ENCODE results near the gene PIGP. TPM values are rescaled to one million over a fixed set of nuclear protein-coding genes. Genes with fewer than 3 reads are reported as not detected.
"Not testable (repeated sequence)": the region's sequence is repeated elsewhere in the genome, so short reads cannot be mapped to it uniquely, and the experiment has no call there.

Gene PIGP
- total RNA-seq, 3 donors from 2014 or later (not counting 1 experiment from before 2014, with no cell fraction given), result 6.5 to 10.4 (median 8.5) TPM

- no peak overlapping the region for H3K4me3 Mint-ChIP-seq
- no peak overlapping the region for H3K4me3 ChIP-seq (ENCODE audit: low read length)
- no peak overlapping the region for H3K27ac Mint-ChIP-seq
- no peaks in the 10 kb centered on the region for H3K27me3 ChIP-seq (ENCODE audit: control insufficient read depth, insufficient read depth, low read length)
- H3K36me3 Mint-ChIP-seq, result no peaks in the 10 kb centered on the region
- no peak for DNase-seq
- no peak overlapping the region for H3K27ac ChIP-seq (ENCODE audit: low read length)
- intact Hi-C loops (cut with micrococcal nuclease), result no loop called here
- H3K36me3 ChIP-seq (ENCODE audit: control insufficient read depth, insufficient read depth, low read length), result no peaks in the 10 kb centered on the region
- peaks cover 7% of the 10 kb centered on the region in 2 donors for H3K27me3 Mint-ChIP-seq (ENCODE audit: low read depth in 2 of 2)
- no peaks in the 10 kb centered on the region for H3K4me1 ChIP-seq (ENCODE audit: control insufficient read depth, insufficient read depth, low read length)
- no peaks in the 10 kb centered on the region for H3K4me1 Mint-ChIP-seq
- no peaks in the 10 kb centered on the region for H3K9me3 ChIP-seq (ENCODE audit: control insufficient read depth, insufficient read depth, low read length)
- ATAC-seq, result no peak
- TF ChIP-seq CTCF (IDR thresholded peaks at IDR 0.05), result no peak
- 83% methylated on average over 1 of the region's 2 CpGs for WGBS (ENCODE audit: insufficient coverage)
- no peaks in the 10 kb centered on the region for H3K9me3 Mint-ChIP-seq
These were observed 17.5 kb downstream of the PIGP start for GRCh38 chr21:37055271-37055855.

- H3K27ac ChIP-seq (ENCODE audit: low read length); intact Hi-C loops (cut with micrococcal nuclease); H3K36me3 Mint-ChIP-seq; H3K36me3 ChIP-seq (ENCODE audit: control insufficient read depth, insufficient read depth, low read length); H3K4me1 Mint-ChIP-seq; ATAC-seq; H3K27me3 ChIP-seq (ENCODE audit: control insufficient read depth, insufficient read depth, low read length); H3K27me3 Mint-ChIP-seq (ENCODE audit: low read depth in 2 of 2); H3K4me3 ChIP-seq (ENCODE audit: low read length); H3K4me3 Mint-ChIP-seq; H3K4me1 ChIP-seq (ENCODE audit: control insufficient read depth, insufficient read depth, low read length); H3K9me3 Mint-ChIP-seq; H3K27ac Mint-ChIP-seq; DNase-seq; H3K9me3 ChIP-seq (ENCODE audit: control insufficient read depth, insufficient read depth, low read length): not testable (repeated sequence)
- 100% methylated on average over 2 of the region's 3 CpGs for WGBS (ENCODE audit: insufficient coverage)
These were observed 23.1 kb downstream of the PIGP start for GRCh38 chr21:37049741-37050140.

GRCh38 chr21:37047079-37047478, 25.8 kb downstream of the PIGP start:
- H3K4me1 Mint-ChIP-seq, result peaks cover 12 to 14% of the 10 kb centered on the region in 2 donors
- intact Hi-C loops (cut with micrococcal nuclease), result no loop called here
- no peaks in the 10 kb centered on the region for H3K36me3 ChIP-seq (ENCODE audit: control insufficient read depth, insufficient read depth, low read length)

GRCh38 chr21:37045556-37045955, 27.3 kb downstream of the PIGP start:
- DNase-seq, result no peak

More at GRCh38 chr21:37047079-37047478, 25.8 kb downstream of the PIGP start:
- peaks cover 10% of the 10 kb centered on the region for H3K4me1 ChIP-seq (ENCODE audit: control insufficient read depth, insufficient read depth, low read length)
- Mint-ChIP-seq H3K36me3 (no peaks in the 10 kb centered on the region), H3K9me3 (no peaks in the 10 kb centered on the region), H3K27me3 (ENCODE audit: low read depth in 2 of 2) (peaks cover 0 to 9% of the 10 kb centered on the region in 2 donors), H3K4me3 (no peak overlapping the region), H3K27ac (no peak overlapping the region)
- H3K27me3 ChIP-seq (ENCODE audit: control insufficient read depth, insufficient read depth, low read length), result no peaks in the 10 kb centered on the region
- H3K27ac ChIP-seq (ENCODE audit: low read length), result no peak overlapping the region
- no peaks in the 10 kb centered on the region for H3K9me3 ChIP-seq (ENCODE audit: control insufficient read depth, insufficient read depth, low read length)
- 93% methylated on average over 4 of the region's 4 CpGs for WGBS (ENCODE audit: insufficient coverage)
- no peak overlapping the region for H3K4me3 ChIP-seq (ENCODE audit: low read length)
- DNase-seq, result no peak
- no peak for ATAC-seq
- no peak for TF ChIP-seq CTCF (IDR thresholded peaks at IDR 0.05)

More at GRCh38 chr21:37045556-37045955, 27.3 kb downstream of the PIGP start:
- Mint-ChIP-seq H3K36me3 (no peaks in the 10 kb centered on the region), H3K4me3 (no peak overlapping the region), H3K4me1 (peaks cover 12 to 14% of the 10 kb centered on the region in 2 donors), H3K27me3 (ENCODE audit: low read depth in 2 of 2) (peaks cover 0 to 9% of the 10 kb centered on the region in 2 donors), H3K27ac (no peak overlapping the region), H3K9me3 (no peaks in the 10 kb centered on the region)
- ATAC-seq, result no peak
- Histone ChIP-seq H3K4me1 (ENCODE audit: control insufficient read depth, insufficient read depth, low read length) (peaks cover 10% of the 10 kb centered on the region), H3K9me3 (ENCODE audit: control insufficient read depth, insufficient read depth, low read length) (no peaks in the 10 kb centered on the region), H3K4me3 (ENCODE audit: low read length) (no peak overlapping the region), H3K27me3 (ENCODE audit: control insufficient read depth, insufficient read depth, low read length) (no peaks in the 10 kb centered on the region), H3K27ac (ENCODE audit: low read length) (no peak overlapping the region), H3K36me3 (ENCODE audit: control insufficient read depth, insufficient read depth, low read length) (no peaks in the 10 kb centered on the region)
- no peak for TF ChIP-seq CTCF (IDR thresholded peaks at IDR 0.05)
- 80% methylated on average over 6 of the region's 6 CpGs for WGBS (ENCODE audit: insufficient coverage)
- intact Hi-C loops (cut with micrococcal nuclease), result no loop called here

Data from natural killer cell (primary cell).